HFF-Myc (cell line): ENCODE results near the gene KAZN.

Experiments used
- DNase-seq: peaks from one replicate; pipeline ENCODE4 v3.0.0-alpha.2; 2011; ENCODE audit warnings: low read depth; ENCODE audit errors: extremely low read depth
- H3K4me3 ChIP-seq: replicated peaks from 2 replicates; pipeline ENCODE4 v1.5.1; 2011; ENCODE audit warnings: low read depth, mild to moderate bottlenecking, control low read depth, low read length
- TF ChIP-seq, protein P1 (sequence below): IDR thresholded peaks from 2 replicates; pipeline ENCODE4 v1.5.1; 2012; ENCODE audit warnings: mild to moderate bottlenecking, low read depth, low read length, control low read depth; ENCODE audit errors: missing control alignments

The KAZN gene

GRCh38 chr1:15160626-15161025 lies 562.1 kb downstream of the KAZN start:
- no peak overlapping the region for H3K4me3 ChIP-seq
- DNase-seq, result no peak
- TF ChIP-seq, protein P1, sequence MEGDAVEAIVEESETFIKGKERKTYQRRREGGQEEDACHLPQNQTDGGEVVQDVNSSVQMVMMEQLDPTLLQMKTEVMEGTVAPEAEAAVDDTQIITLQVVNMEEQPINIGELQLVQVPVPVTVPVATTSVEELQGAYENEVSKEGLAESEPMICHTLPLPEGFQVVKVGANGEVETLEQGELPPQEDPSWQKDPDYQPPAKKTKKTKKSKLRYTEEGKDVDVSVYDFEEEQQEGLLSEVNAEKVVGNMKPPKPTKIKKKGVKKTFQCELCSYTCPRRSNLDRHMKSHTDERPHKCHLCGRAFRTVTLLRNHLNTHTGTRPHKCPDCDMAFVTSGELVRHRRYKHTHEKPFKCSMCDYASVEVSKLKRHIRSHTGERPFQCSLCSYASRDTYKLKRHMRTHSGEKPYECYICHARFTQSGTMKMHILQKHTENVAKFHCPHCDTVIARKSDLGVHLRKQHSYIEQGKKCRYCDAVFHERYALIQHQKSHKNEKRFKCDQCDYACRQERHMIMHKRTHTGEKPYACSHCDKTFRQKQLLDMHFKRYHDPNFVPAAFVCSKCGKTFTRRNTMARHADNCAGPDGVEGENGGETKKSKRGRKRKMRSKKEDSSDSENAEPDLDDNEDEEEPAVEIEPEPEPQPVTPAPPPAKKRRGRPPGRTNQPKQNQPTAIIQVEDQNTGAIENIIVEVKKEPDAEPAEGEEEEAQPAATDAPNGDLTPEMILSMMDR, result no peak

- no peak overlapping the region for H3K4me3 ChIP-seq
- TF ChIP-seq, protein P1, result no peak
- no peak for DNase-seq
Observed at GRCh38 chr1:15167386-15167785, 568.9 kb downstream of the KAZN start.
